GM21526 (cell line): Measurements from ENCODE around the gene SF3A1.
"Not testable (repeated sequence)": the region's sequence is repeated elsewhere in the genome, so short reads cannot be mapped to it uniquely, and the experiment has no call there.

Source experiments
- ATAC-seq: cut with Tn5 transposase; IDR thresholded peaks from one replicate; pipeline ENCODE4 v1.9.1; 2021; ENCODE audit warnings: moderate library complexity; ENCODE audit not compliant: unreplicated experiment, low FRiP score

Gene SF3A1

GRCh38 chr22:30357236-30357570 is 509 bp upstream of the SF3A1 start:
- ATAC-seq: peak; percentile 37

- no peak for ATAC-seq
These were observed 2.0 kb downstream of the SF3A1 start for GRCh38 chr22:30354644-30355043.

- no peak for ATAC-seq
These were observed 5.5 kb downstream of the SF3A1 start for GRCh38 chr22:30351226-30351625.

GRCh38 chr22:30348809-30349208 is 7.9 kb downstream of the SF3A1 start:
- no peak for ATAC-seq

- ATAC-seq: no peak
These were observed 8.3 kb downstream of the SF3A1 start for GRCh38 chr22:30348404-30348803.

- no peak for ATAC-seq
These were observed 9.3 kb downstream of the SF3A1 start for GRCh38 chr22:30347255-30347892.

- no peak for ATAC-seq
These were observed 12.1 kb downstream of the SF3A1 start for GRCh38 chr22:30344447-30345200.

GRCh38 chr22:30340911-30341685 is 15.6 kb downstream of the SF3A1 start:
- no peak for ATAC-seq

- ATAC-seq: no peak
These were observed 17.9 kb downstream of the SF3A1 start for GRCh38 chr22:30338802-30339201.

GRCh38 chr22:30338341-30338740 is 18.4 kb downstream of the SF3A1 start:
- not testable (repeated sequence) for ATAC-seq

GRCh38 chr22:30337461-30337778 is 19.3 kb downstream of the SF3A1 start:
- no peak for ATAC-seq

GRCh38 chr22:30336752-30337460 is 19.8 kb downstream of the SF3A1 start:
- ATAC-seq: no peak

GRCh38 chr22:30335236-30335635 is 21.5 kb downstream of the SF3A1 start:
- no peak for ATAC-seq

GRCh38 chr22:30334646-30335045 is 22.0 kb downstream of the SF3A1 start:
- no peak for ATAC-seq

GRCh38 chr22:30333707-30334087 is 23.0 kb downstream of the SF3A1 start:
- ATAC-seq: no peak

GRCh38 chr22:30332994-30333706 is 23.5 kb downstream of the SF3A1 start:
- no peak for ATAC-seq

GRCh38 chr22:30332551-30332950 is 24.1 kb downstream of the SF3A1 start:
- no peak for ATAC-seq

- no peak for ATAC-seq
These were observed 28.1 kb downstream of the SF3A1 start for GRCh38 chr22:30328466-30329049.

GRCh38 chr22:30327864-30328345 is 28.8 kb downstream of the SF3A1 start:
- no peak for ATAC-seq
